ENCODE measurements around the gene C4orf50. TPM values are rescaled to one million over a fixed set of nuclear protein-coding genes. Genes with fewer than 3 reads are reported as not detected.

The C4orf50 gene
- total and polyA plus RNA-seq, 8 donors = under 0.01 to 0.23 (median 0.07) TPM

GRCh38 chr4:5921101-5921980, 96.9 kb downstream of the C4orf50 start:
- intact Hi-C loops (cut with DNase I) = no loop called here

GRCh38 chr4:5919571-5919970, 98.7 kb downstream of the C4orf50 start:
- intact Hi-C loops (cut with DNase I) = no loop called here
- H3K4me3 ChIP-seq = no peak overlapping the region

More at GRCh38 chr4:5921101-5921980, 96.9 kb downstream of the C4orf50 start:
- DNase-seq (no peak), ATAC-seq (no peak), FAIRE-seq (no peak)
- 28 to 37% methylated on average over 16 of the region's 16 CpGs for WGBS, 2 donors
- H3K9me3 ChIP-seq = no peaks in the 10 kb centered on the region
- no peaks in the 10 kb centered on the region for H3K27me3 ChIP-seq
- no peak overlapping the region for H3K4me3 ChIP-seq
- no peaks in the 10 kb centered on the region for H3K4me1 ChIP-seq
- no peak overlapping the region for H3K27ac ChIP-seq
- no peak for TF ChIP-seq CTCF (IDR thresholded peaks at IDR 0.05)
- no peaks in the 10 kb centered on the region for H3K36me3 ChIP-seq

DNA sequence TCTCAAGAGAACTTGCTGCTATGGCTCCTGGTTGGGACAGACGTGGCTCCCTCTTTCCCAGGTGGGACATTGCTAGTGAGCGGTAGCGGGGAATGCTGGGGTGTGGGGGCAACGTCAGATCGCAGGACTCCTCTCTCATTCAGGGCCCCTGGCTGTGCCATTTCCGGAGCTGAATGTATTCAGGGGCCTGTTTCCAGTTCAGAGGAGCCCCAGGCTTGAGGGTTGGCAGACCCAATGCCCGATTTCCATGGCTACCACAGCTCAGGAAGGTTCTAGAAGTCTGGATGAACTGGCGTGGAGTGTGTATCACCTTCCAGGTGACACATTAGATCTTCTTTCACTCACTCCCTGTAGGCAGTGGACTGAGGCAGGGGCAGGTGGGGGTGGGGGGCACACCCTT, 99.2 kb downstream of the C4orf50 start:
- TF ChIP-seq CTCF (IDR thresholded peaks at IDR 0.05) = no peak
- no peak overlapping the region for H3K4me3 ChIP-seq
- DNase-seq (no peak), ATAC-seq (no peak), FAIRE-seq (no peak)
- no peaks in the 10 kb centered on the region for H3K9me3 ChIP-seq
- 62 to 64% methylated on average over 8 of the region's 8 CpGs for WGBS, 2 donors
- no peaks in the 10 kb centered on the region for H3K4me1 ChIP-seq
- no peak overlapping the region for H3K27ac ChIP-seq
- intact Hi-C loops (cut with DNase I) = no loop called here
- no peaks in the 10 kb centered on the region for H3K27me3 ChIP-seq
- H3K36me3 ChIP-seq = no peaks in the 10 kb centered on the region

More at GRCh38 chr4:5919571-5919970, 98.7 kb downstream of the C4orf50 start:
- 59 to 72% methylated on average over 7 of the region's 7 CpGs for WGBS, 2 donors
- no peaks in the 10 kb centered on the region for H3K9me3 ChIP-seq
- TF ChIP-seq CTCF (IDR thresholded peaks at IDR 0.05) = no peak
- no peak for FAIRE-seq
- H3K4me1 ChIP-seq = no peaks in the 10 kb centered on the region
- H3K36me3 ChIP-seq = no peaks in the 10 kb centered on the region
- no peak for DNase-seq
- no peak for ATAC-seq
- no peaks in the 10 kb centered on the region for H3K27me3 ChIP-seq
- no peak overlapping the region for H3K27ac ChIP-seq

GRCh38 chr4:5918331-5918985, 99.8 kb downstream of the C4orf50 start:
- Histone ChIP-seq H3K27me3 (no peaks in the 10 kb centered on the region), H3K4me1 (no peaks in the 10 kb centered on the region), H3K4me3 (no peak overlapping the region), H3K36me3 (no peaks in the 10 kb centered on the region), H3K27ac (no peak overlapping the region), H3K9me3 (no peaks in the 10 kb centered on the region)
- 37 to 47% methylated on average over 8 of the region's 8 CpGs for WGBS, 2 donors
- DNase-seq (no peak), FAIRE-seq (no peak), ATAC-seq (no peak)
- TF ChIP-seq CTCF (IDR thresholded peaks at IDR 0.05) = no peak
- intact Hi-C loops (cut with DNase I) = no loop called here

DNA sequence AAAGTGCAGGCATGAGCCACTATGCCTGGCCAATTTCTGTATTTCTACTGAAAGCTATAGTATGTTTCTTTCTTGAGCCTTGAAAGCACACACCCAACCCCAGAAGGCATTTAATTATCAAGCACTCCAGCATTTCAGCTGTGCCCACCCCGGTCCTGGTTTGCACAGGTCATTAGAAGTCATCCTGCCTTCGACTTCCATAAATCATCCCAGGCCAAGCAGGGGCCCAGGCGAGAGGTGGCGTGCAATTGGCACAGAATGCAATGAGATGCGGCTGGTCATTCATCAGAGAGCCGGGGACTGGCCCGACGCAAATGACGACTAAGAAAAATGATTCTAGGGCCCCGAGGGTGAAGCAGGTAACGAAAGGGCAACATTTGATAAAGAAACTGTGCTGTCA, 100.6 kb downstream of the C4orf50 start:
- no peak for TF ChIP-seq CTCF (IDR thresholded peaks at IDR 0.05)
- no peak for ATAC-seq
- FAIRE-seq = no peak
- Histone ChIP-seq H3K9me3 (no peaks in the 10 kb centered on the region), H3K36me3 (no peaks in the 10 kb centered on the region), H3K27ac (no peak overlapping the region), H3K27me3 (no peaks in the 10 kb centered on the region), H3K4me3 (no peak overlapping the region), H3K4me1 (no peaks in the 10 kb centered on the region)
- WGBS, 2 donors = 22 to 23% methylated on average over 11 of the region's 11 CpGs
- intact Hi-C loops (cut with DNase I) = no loop called here
- DNase-seq = no peak
